GM21825 (cell line): ENCODE results near the gene KRTCAP2.
"Not testable (repeated sequence)": the region's sequence is repeated elsewhere in the genome, so short reads cannot be mapped to it uniquely, and the experiment has no call there.

Source experiments
- ATAC-seq: cut with Tn5 transposase; IDR thresholded peaks from one replicate; pipeline ENCODE4 v1.9.1; 2021; ENCODE audit warnings: mild to moderate bottlenecking, moderate library complexity; ENCODE audit not compliant: unreplicated experiment

KRTCAP2 gene

GRCh38 chr1:155170101-155170785, 2.9 kb downstream of the KRTCAP2 start:
- ATAC-seq, result no peak

- ATAC-seq, result no peak
Measured at GRCh38 chr1:155169541-155169940, 3.6 kb downstream of the KRTCAP2 start.

- ATAC-seq, result no peak
Measured at GRCh38 chr1:155168456-155169210, 4.5 kb downstream of the KRTCAP2 start.

- not testable (repeated sequence) for ATAC-seq
Measured at GRCh38 chr1:155168105-155168445, 5.0 kb downstream of the KRTCAP2 start.

GRCh38 chr1:155167166-155168104, 5.7 kb downstream of the KRTCAP2 start:
- no peak for ATAC-seq

- ATAC-seq, result no peak
Measured at GRCh38 chr1:155166471-155167165, 6.5 kb downstream of the KRTCAP2 start.

- no peak for ATAC-seq
Measured at GRCh38 chr1:155166051-155166470, 7.0 kb downstream of the KRTCAP2 start.

GRCh38 chr1:155164625-155165024, 8.5 kb downstream of the KRTCAP2 start:
- ATAC-seq, result not testable (repeated sequence)

- not testable (repeated sequence) for ATAC-seq
Measured at GRCh38 chr1:155163785-155164184, 9.3 kb downstream of the KRTCAP2 start.

- not testable (repeated sequence) for ATAC-seq
Measured at GRCh38 chr1:155162631-155163030, 10.5 kb downstream of the KRTCAP2 start.

GRCh38 chr1:155160128-155160527, 13.0 kb downstream of the KRTCAP2 start:
- ATAC-seq, result no peak

- no peak for ATAC-seq
Measured at GRCh38 chr1:155158991-155159390, 14.1 kb downstream of the KRTCAP2 start.

GRCh38 chr1:155155996-155156643, 17.0 kb downstream of the KRTCAP2 start:
- not testable (repeated sequence) for ATAC-seq

GRCh38 chr1:155145491-155145890, 27.6 kb downstream of the KRTCAP2 start:
- no peak for ATAC-seq

- no peak for ATAC-seq
Measured at GRCh38 chr1:155141749-155142148, 31.4 kb downstream of the KRTCAP2 start.

GRCh38 chr1:155140630-155140953, 32.5 kb downstream of the KRTCAP2 start:
- ATAC-seq, result no peak

- peak; percentile 57 for ATAC-seq
Measured at GRCh38 chr1:155139895-155140629, 33.0 kb downstream of the KRTCAP2 start, which contains the start of gene DPM3. DPM3 (minus strand) TSS chr1:155140531; CDS start chr1:155140240, 291 bp downstream.

- ATAC-seq, result no peak
Measured at GRCh38 chr1:155137154-155137949, 35.8 kb downstream of the KRTCAP2 start.

- ATAC-seq, result no peak
Measured at GRCh38 chr1:155136748-155137147, 36.4 kb downstream of the KRTCAP2 start.
